HG03354 (cell line): ENCODE measurements around the gene ASIC1.

Experiments used
- ATAC-seq: cut with Tn5 transposase; IDR thresholded peaks from one replicate; pipeline ENCODE4 v1.9.1; 2021; ENCODE audit warnings: mild to moderate bottlenecking; ENCODE audit not compliant: unreplicated experiment, poor library complexity, severe bottlenecking

Gene ASIC1

GRCh38 chr12:50103351-50103750, 46.0 kb downstream of the ASIC1 start:
- ATAC-seq: no peak

GRCh38 chr12:50103767-50104321, 46.4 kb downstream of the ASIC1 start, which contains the start of gene GPD1:
TSS of gene GPD1 (plus strand) at chr12:50104008. CDS start at chr12:50104051, 43 bp downstream.
- ATAC-seq: no peak

GRCh38 chr12:50104417-50105366, 47.3 kb downstream of the ASIC1 start:
- ATAC-seq: no peak

GRCh38 chr12:50105913-50106450, 48.6 kb downstream of the ASIC1 start:
- no peak for ATAC-seq

- ATAC-seq: no peak
These were observed 49.5 kb downstream of the ASIC1 start for GRCh38 chr12:50106907-50107306.

GRCh38 chr12:50107416-50108268, 50.2 kb downstream of the ASIC1 start:
- no peak for ATAC-seq

GRCh38 chr12:50109319-50109718, 51.9 kb downstream of the ASIC1 start:
- ATAC-seq: no peak

GRCh38 chr12:50110127-50110761, 52.8 kb downstream of the ASIC1 start:
- ATAC-seq: no peak

GRCh38 chr12:50110762-50111351, 53.5 kb downstream of the ASIC1 start:
- no peak for ATAC-seq

- ATAC-seq: no peak
These were observed 53.9 kb downstream of the ASIC1 start for GRCh38 chr12:50111395-50111692.

GRCh38 chr12:50111693-50112455, 54.5 kb downstream of the ASIC1 start, which contains the start of gene COX14:
TSS of gene COX14 (plus strand) at chr12:50112236. CDS start at chr12:50120044, 7,808 bp downstream.
- peak; percentile 82 for ATAC-seq

- no peak for ATAC-seq
These were observed 55.2 kb downstream of the ASIC1 start for GRCh38 chr12:50112456-50113218.

GRCh38 chr12:50117057-50117622, 59.7 kb downstream of the ASIC1 start:
- no peak for ATAC-seq

GRCh38 chr12:50119387-50119786, 62.0 kb downstream of the ASIC1 start:
- no peak for ATAC-seq

- ATAC-seq: no peak
These were observed 63.1 kb downstream of the ASIC1 start for GRCh38 chr12:50120521-50120920.

GRCh38 chr12:50120953-50121352, 63.6 kb downstream of the ASIC1 start:
- ATAC-seq: no peak

- no peak for ATAC-seq
These were observed 64.2 kb downstream of the ASIC1 start for GRCh38 chr12:50121641-50122040.
